ENCODE measurements around the gene ELF2.
"Not testable (repeated sequence)": the region's sequence is repeated elsewhere in the genome, so short reads cannot be mapped to it uniquely, and the experiment has no call there.

The ELF2 gene

DNA sequence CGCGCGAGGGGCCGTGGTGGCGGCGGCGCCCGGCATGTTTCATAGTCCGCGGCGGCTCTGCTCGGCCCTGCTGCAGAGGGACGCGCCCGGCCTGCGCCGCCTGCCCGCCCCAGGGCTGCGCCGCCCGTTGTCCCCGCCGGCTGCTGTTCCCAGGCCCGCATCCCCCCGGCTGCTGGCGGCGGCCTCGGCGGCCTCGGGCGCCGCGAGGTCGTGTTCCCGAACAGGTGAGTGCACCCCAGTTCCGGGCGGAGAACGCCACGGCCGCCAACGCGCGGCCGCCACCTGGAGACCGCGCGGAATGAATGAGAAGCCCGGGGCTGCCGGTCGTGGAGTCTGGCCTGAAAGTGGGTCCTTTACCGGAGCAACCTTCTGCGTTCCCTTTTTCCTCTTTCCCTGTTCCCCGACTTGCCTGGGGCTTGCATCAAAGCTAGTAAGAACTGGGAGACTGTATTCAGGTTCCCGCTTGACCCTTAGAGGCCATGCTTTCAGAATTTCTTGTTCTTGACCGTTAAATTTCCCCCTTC, 161.0 kb downstream of the ELF2 start:
- DNase-seq = peak; percentile 52

DNA sequence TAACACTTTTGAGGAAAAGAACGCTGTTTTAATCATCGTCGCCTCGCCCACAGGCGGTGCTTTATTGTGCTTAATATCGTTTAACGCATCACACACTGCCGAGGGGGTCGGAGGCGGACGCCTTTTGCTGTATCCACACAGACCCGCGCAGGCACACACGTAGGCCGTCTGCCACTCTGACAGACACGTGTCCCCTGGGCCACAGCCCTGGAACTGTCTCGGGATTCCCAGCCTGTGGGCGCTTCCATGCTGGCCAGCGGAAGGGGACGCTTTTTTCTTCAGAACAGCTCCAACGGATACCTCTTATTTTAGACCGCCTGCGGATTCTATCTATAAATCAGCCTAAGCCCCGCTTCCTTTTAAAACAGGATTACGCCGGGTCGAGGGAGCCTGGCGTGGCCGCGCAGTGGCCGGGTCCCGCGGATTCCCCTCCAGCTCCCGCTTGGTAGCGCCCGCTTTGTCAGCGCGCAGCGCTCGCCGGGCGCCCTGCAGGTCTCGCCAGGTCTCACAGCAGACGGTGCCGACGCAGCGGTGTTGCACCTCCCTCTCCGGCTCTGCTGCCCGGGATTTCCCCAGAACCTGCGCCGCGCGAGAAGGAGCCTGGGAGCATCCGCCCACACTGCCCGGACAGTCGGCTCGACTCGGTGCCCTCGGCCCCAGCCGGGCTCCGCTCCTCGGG, 161.6 kb downstream of the ELF2 start, which contains the start of gene NOCT:
Gene NOCT (plus strand): TSS at position 513 of the 679 bp plus-strand sequence. CDS start 201 bp downstream, outside the sequence.
- DNase-seq = peak; percentile 94

- DNase-seq = peak; percentile 82
These were observed 162.4 kb downstream of the ELF2 start for GRCh38 chr4:139014371-139015268.

DNA sequence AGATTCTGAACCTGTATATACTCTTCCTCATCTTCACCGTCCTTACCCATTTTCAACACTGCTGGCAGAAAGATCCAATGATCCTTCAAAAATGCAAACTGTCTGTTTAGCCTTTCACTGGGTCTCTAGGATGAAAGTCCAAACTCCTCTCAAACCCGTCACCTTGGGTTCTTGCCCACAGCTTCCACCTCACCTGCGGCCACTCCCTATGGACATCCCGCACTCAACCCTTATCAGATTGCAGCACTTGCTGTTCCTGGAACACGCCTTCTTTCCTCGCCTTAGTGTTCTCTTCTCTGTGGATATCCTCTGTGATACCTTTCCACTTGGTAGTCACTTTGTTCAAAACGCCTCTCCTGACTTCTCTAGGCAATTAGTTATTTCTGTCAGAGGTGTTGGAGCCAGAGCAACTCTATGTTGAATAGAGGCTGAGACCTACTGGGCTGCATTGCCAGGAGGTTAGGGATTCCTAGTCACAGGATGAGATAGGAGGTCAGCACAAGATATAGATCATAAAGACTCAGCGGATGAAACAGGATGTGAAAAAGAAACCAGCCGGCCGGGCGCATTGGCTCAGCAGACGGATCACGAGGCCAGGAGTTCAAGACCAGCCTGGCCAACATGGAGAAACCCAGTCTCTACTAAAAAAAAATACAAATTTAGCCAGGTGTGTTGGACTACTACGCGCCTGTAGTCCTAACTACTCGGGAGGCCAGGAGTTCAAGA, 165.6 kb downstream of the ELF2 start:
- DNase-seq = no peak

- DNase-seq = no peak
These were observed 167.3 kb downstream of the ELF2 start for GRCh38 chr4:139009702-139010101.

DNA sequence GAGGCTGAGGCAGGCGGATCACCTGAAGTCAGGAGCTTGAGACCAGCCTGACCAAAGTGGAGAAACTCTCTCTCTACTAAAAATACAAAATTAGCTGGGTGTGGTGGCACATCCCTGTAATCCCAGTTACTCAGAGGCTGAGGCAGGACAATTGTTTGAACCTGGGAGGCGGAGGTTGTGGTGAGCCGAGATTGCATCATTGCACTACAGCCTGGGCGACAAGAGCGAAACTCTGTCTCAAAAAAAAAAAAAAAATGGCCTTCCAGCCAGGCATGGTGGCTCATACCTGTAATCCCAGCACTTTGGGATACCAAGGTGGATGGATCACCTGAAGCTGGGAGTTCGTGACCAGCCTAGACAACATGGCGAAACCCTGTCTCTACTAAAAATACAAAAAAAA, 168.7 kb downstream of the ELF2 start:
- not testable (repeated sequence) for DNase-seq

GRCh38 chr4:139007640-139008039, 169.4 kb downstream of the ELF2 start:
- no peak for DNase-seq

Data from NCI-H82 (cell line).